Panc1 (cell line): ENCODE measurements around the gene CHMP5. TPM values are rescaled to one million over a fixed set of nuclear protein-coding genes. Genes with fewer than 3 reads are reported as not detected.

Experiments
- ATAC-seq: fragments of 200-7000 bp; cut with Tn5 transposase; 2 replicates; pipeline ENCODE4 v1.9.1; 2020; ENCODE audit warnings: mild to moderate bottlenecking, moderate library complexity
- BruUV-seq: library from RNA; stranded (reverse); fragments of 400-500 nt; replicated peaks from 2 replicates; lab custom pipeline; 2021; lab: Mats Ljungman, UMichigan
- CTCF ChIA-PET: fragments of 300-600 bp; sonication (Branson Sonifier 250); formaldehyde crosslinking; loops from one replicate; lab custom pipeline; 2022; ENCODE audit warnings: antibody characterized with exemption; lab: Charles Lee
- POLR2A ChIA-PET: fragments of 300-600 bp; sonication (Branson Sonifier 250); formaldehyde crosslinking; loops from one replicate; lab custom pipeline; 2022; ENCODE audit warnings: antibody characterized with exemption; lab: Charles Lee
- DNase-seq: peaks from one replicate; pipeline ENCODE4 v3.0.0-alpha.2; 2010; ENCODE audit warnings: low read depth, low spot score
- H3K27ac ChIP-seq: 2 replicates; pipeline ENCODE4 v1.5.1; 2011; ENCODE audit warnings: mild to moderate bottlenecking, low read length, inconsistent platforms
- H3K27me3 ChIP-seq: fragments of 200-500 bp; sonication (Bioruptor generic); 2 replicates; pipeline ENCODE4 v1.6.0; 2014; ENCODE audit warnings: low read length, inconsistent platforms; ENCODE audit not compliant: control insufficient read depth, insufficient read depth
- H3K36me3 ChIP-seq: fragments of 200-500 bp; sonication (Bioruptor generic); 2 replicates; pipeline ENCODE4 v1.5.1; 2014; ENCODE audit warnings: inconsistent platforms, mild to moderate bottlenecking, low read length, moderate library complexity; ENCODE audit not compliant: control insufficient read depth, insufficient read depth
- H3K4me1 ChIP-seq: 2 replicates; pipeline ENCODE4 v1.5.1; 2011; ENCODE audit warnings: inconsistent platforms, mild to moderate bottlenecking, low read length, moderate library complexity; ENCODE audit not compliant: control insufficient read depth, insufficient read depth
- H3K4me3 ChIP-seq, 2 experiments: 2 replicates each; pipeline ENCODE4 v1.5.1; 2011 to 2012; ENCODE audit warnings: low read depth in 2 of 2, low read length in 2 of 2, mild to moderate bottlenecking in 2 of 2, inconsistent platforms in 1 of 2, moderate library complexity in 1 of 2
- H3K9me3 ChIP-seq: fragments of 200-500 bp; sonication (Bioruptor generic); 2 replicates; pipeline ENCODE4 v1.5.1; 2014; ENCODE audit warnings: low read depth, mild to moderate bottlenecking, inconsistent platforms, low read length, moderate library complexity; ENCODE audit not compliant: control insufficient read depth, insufficient read depth
- CTCF ChIP-seq: fragments of 450-650 bp; IDR thresholded peaks from 2 replicates; pipeline ENCODE4 v1.5.1; 2017; ENCODE audit warnings: mild to moderate bottlenecking
- POLR2AphosphoS5 ChIP-seq: IDR thresholded peaks from 2 replicates; pipeline ENCODE4 v1.6.1; 2012; ENCODE audit warnings: mild to moderate bottlenecking, low read depth, low read length, moderate library complexity
- REST ChIP-seq, 2 experiments: IDR thresholded peaks; 2 replicates each; pipeline ENCODE4 v1.6.1; 2011 to 2012; ENCODE audit warnings: low read depth in 2 of 2, control low read depth in 1 of 2, low read length in 1 of 2, mild to moderate bottlenecking in 1 of 2, moderate library complexity in 1 of 2; ENCODE audit not compliant: insufficient read depth in 1 of 2
- SIN3A ChIP-seq: IDR thresholded peaks from 2 replicates; pipeline ENCODE4 v1.6.1; 2012; ENCODE audit warnings: low read depth, mild to moderate bottlenecking, low read length, moderate library complexity, borderline replicate concordance; ENCODE audit not compliant: insufficient read depth
- TCF7L2 ChIP-seq: IDR thresholded peaks from 2 replicates; pipeline ENCODE4 v1.6.1; 2011; ENCODE audit warnings: mild to moderate bottlenecking, low read depth, low read length, inconsistent platforms
- in situ Hi-C: cut with HindIII; loops from 2 replicates; pipeline ENCODE4 v1.10.0; 2016; ENCODE audit warnings: low sequenced_read_pairs, low pct_unique_long_range_greater_than_20kb
- intact Hi-C: fragments of 100-400 bp; cut with micrococcal nuclease; formaldehyde crosslinking; loops from one replicate; pipeline ENCODE4 v1.10.0; 2022; ENCODE audit not compliant: unreplicated experiment
- total RNA-seq: library from RNA; stranded (reverse); gene quantifications from one replicate; pipeline ENCODE4 v1.2.1, GENCODE V29; 2021; ENCODE audit not compliant: unreplicated experiment

CHMP5 gene
- total RNA-seq, 1 experiment from 2014 or later: 74.5 TPM

- POLR2A ChIA-PET: no interaction called here
- TF ChIP-seq CTCF: no peak
- TF ChIP-seq REST (IDR thresholded peaks at IDR 0.05; ENCODE audit: insufficient read depth in 1 of 2, low read depth in 2 of 2, low read length in 1 of 2): no peak
- TF ChIP-seq POLR2AphosphoS5: no peak
- no peak for TF ChIP-seq SIN3A
- TF ChIP-seq TCF7L2: no peak
- H3K36me3 ChIP-seq: peaks cover 28% of the 10 kb centered on the region
Measured at GRCh38 chr9:33294670-33295432, 30.0 kb downstream of the CHMP5 start.

GRCh38 chr9:33295571-33295970 is 30.7 kb downstream of the CHMP5 start:
- no peak for ATAC-seq
- no peaks in the 10 kb centered on the region for H3K9me3 ChIP-seq

More at GRCh38 chr9:33294670-33295432, 30.0 kb downstream of the CHMP5 start:
- no peaks in the 10 kb centered on the region for H3K9me3 ChIP-seq
- no peak overlapping the region for H3K27ac ChIP-seq
- intact Hi-C loops (no loop called here), in situ Hi-C loops (no loop called here)
- no peak overlapping the region for H3K4me3 ChIP-seq
- BruUV-seq: no TSS peak
- ATAC-seq (no peak), DNase-seq (no peak)
- H3K4me1 ChIP-seq: peaks cover 19% of the 10 kb centered on the region
- CTCF ChIA-PET: no interaction called here
- H3K27me3 ChIP-seq: no peaks in the 10 kb centered on the region

More at GRCh38 chr9:33295571-33295970, 30.7 kb downstream of the CHMP5 start:
- BruUV-seq: no TSS peak
- peaks cover 19% of the 10 kb centered on the region for H3K4me1 ChIP-seq
- H3K27ac ChIP-seq: no peak overlapping the region
- H3K27me3 ChIP-seq: no peaks in the 10 kb centered on the region
- in situ Hi-C loops (no loop called here), intact Hi-C loops (no loop called here)
- ChIA-PET POLR2A (no interaction called here), CTCF (no interaction called here)
- no peak overlapping the region for H3K4me3 ChIP-seq
- H3K36me3 ChIP-seq: peaks cover 28% of the 10 kb centered on the region
- TF ChIP-seq POLR2AphosphoS5 (no peak), TCF7L2 (no peak), CTCF (no peak), SIN3A (no peak), REST (IDR thresholded peaks at IDR 0.05; ENCODE audit: insufficient read depth in 1 of 2, low read depth in 2 of 2, low read length in 1 of 2) (no peak)
- DNase-seq: no peak
